Measurements from ENCODE around the gene OR4Q3.

DNA sequence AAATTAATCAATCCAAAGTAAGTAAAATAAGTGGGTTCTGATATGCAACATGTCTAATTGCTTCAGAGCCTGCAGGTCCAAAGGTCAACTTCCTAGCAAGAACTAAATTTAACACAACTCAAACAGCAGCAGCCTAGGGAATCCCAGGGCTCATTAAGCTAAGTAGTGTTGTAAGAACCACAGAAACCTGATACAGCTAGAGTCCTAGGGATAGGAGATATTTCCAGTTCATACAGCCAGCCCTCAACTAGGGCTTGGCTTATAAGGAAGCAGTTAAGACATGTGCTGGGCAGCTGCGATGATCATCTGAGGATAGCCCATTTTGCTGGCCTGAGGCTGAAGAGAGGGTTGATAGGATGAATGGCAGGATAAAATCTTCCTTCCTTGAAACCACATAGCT lies at the start of gene OR4Q3:
- no peak for TF ChIP-seq GATA3 (IDR thresholded peaks at IDR 0.05; ENCODE audit: low read depth, low read length)
- no peak for TF ChIP-seq GATA2 (IDR thresholded peaks at IDR 0.05; ENCODE audit: low read depth, low read length)

All from SH-SY5Y (cell line).